Measurements from ENCODE around the gene ARHGEF1. TPM values are rescaled to one million over a fixed set of nuclear protein-coding genes. Genes with fewer than 3 reads are reported as not detected.

Gene ARHGEF1
- total RNA-seq, 1 donor from 2014 or later, result 73.1 TPM

GRCh38 chr19:41883821-41884733 is 1.1 kb downstream of the ARHGEF1 start:
- peak overlapping the region; percentile 22 for H3K27ac Mint-ChIP-seq (ENCODE audit: unreplicated experiment)
- Histone ChIP-seq H3K36me3 (ENCODE audit: insufficient read depth, low read length) (peaks cover 3% of the 10 kb centered on the region), H4K20me1 (ENCODE audit: insufficient read depth, low read length) (peaks cover 35% of the 10 kb centered on the region), H3K4me3 (ENCODE audit: insufficient read depth, low read depth, low read length) (peak overlapping the region; percentile 79), H3K4me2 (ENCODE audit: low read length) (peak overlapping the region; percentile 98), H2AFZ (ENCODE audit: low read depth, low read length) (peak overlapping the region; percentile 81), H3K27ac (ENCODE audit: low read depth, low read length) (peak overlapping the region; percentile 56), H3K9me3 (ENCODE audit: insufficient read depth, low read depth, low read length) (no peaks in the 10 kb centered on the region), H3K79me2 (ENCODE audit: insufficient read depth, low read length) (peaks cover 47% of the 10 kb centered on the region), H3K27me3 (ENCODE audit: insufficient read depth, low read length) (no peaks in the 10 kb centered on the region), H3K9ac (ENCODE audit: low read length) (peak overlapping the region; percentile 90), H3K4me1 (ENCODE audit: insufficient read depth, low read length) (peaks cover 32% of the 10 kb centered on the region)
- H3K4me1 Mint-ChIP-seq (ENCODE audit: low read depth, unreplicated experiment), result peaks cover 21% of the 10 kb centered on the region
- peaks cover 12% of the 10 kb centered on the region for H3K36me3 Mint-ChIP-seq (ENCODE audit: low read depth, unreplicated experiment)
- peaks cover 5% of the 10 kb centered on the region for H3K27me3 Mint-ChIP-seq (ENCODE audit: low read depth, unreplicated experiment)
- FAIRE-seq (no peak), DNase-seq (ENCODE audit: low read depth) (peak; percentile 91)
- no peaks in the 10 kb centered on the region for H3K9me3 Mint-ChIP-seq (ENCODE audit: unreplicated experiment)
- TF ChIP-seq CTCF (IDR thresholded peaks at IDR 0.05; ENCODE audit: insufficient read depth, low read depth, low read length) (no peak), EZH2 (IDR thresholded peaks at IDR 0.05; ENCODE audit: insufficient read depth, low read length) (no peak)
- H3K4me3 Mint-ChIP-seq (ENCODE audit: unreplicated experiment), result peak overlapping the region; percentile 92

GRCh38 chr19:41886761-41887710 is 4.1 kb downstream of the ARHGEF1 start:
- peak overlapping the region; percentile 64 for H3K4me3 Mint-ChIP-seq (ENCODE audit: unreplicated experiment)
- Histone ChIP-seq H3K9ac (ENCODE audit: low read length) (peak overlapping the region; percentile 20), H3K9me3 (ENCODE audit: insufficient read depth, low read depth, low read length) (no peaks in the 10 kb centered on the region), H3K4me2 (ENCODE audit: low read length) (peak overlapping the region; percentile 63), H3K79me2 (ENCODE audit: insufficient read depth, low read length) (peaks cover 63% of the 10 kb centered on the region), H2AFZ (ENCODE audit: low read depth, low read length) (no peak overlapping the region), H3K27me3 (ENCODE audit: insufficient read depth, low read length) (no peaks in the 10 kb centered on the region), H3K4me3 (ENCODE audit: insufficient read depth, low read depth, low read length) (no peak overlapping the region), H4K20me1 (ENCODE audit: insufficient read depth, low read length) (peaks cover 60% of the 10 kb centered on the region), H3K4me1 (ENCODE audit: insufficient read depth, low read length) (peaks cover 32% of the 10 kb centered on the region), H3K27ac (ENCODE audit: low read depth, low read length) (peak overlapping the region; percentile 67), H3K36me3 (ENCODE audit: insufficient read depth, low read length) (peaks cover 9% of the 10 kb centered on the region)
- TF ChIP-seq EZH2 (IDR thresholded peaks at IDR 0.05; ENCODE audit: insufficient read depth, low read length) (no peak), CTCF (IDR thresholded peaks at IDR 0.05; ENCODE audit: insufficient read depth, low read depth, low read length) (no peak)
- H3K27me3 Mint-ChIP-seq (ENCODE audit: low read depth, unreplicated experiment), result no peaks in the 10 kb centered on the region
- DNase-seq (ENCODE audit: low read depth), result no peak
- H3K36me3 Mint-ChIP-seq (ENCODE audit: low read depth, unreplicated experiment), result peaks cover 19% of the 10 kb centered on the region
- peak overlapping the region; percentile 69 for H3K27ac Mint-ChIP-seq (ENCODE audit: unreplicated experiment)
- H3K4me1 Mint-ChIP-seq (ENCODE audit: low read depth, unreplicated experiment), result peaks cover 25% of the 10 kb centered on the region
- H3K9me3 Mint-ChIP-seq (ENCODE audit: unreplicated experiment), result no peaks in the 10 kb centered on the region
- FAIRE-seq, result no peak

All from astrocyte (in vitro differentiated cells and primary cell).